Measurements from ENCODE around the gene FNDC5. TPM values are rescaled to one million over a fixed set of nuclear protein-coding genes. Genes with fewer than 3 reads are reported as not detected.

The FNDC5 gene
- total and polyA plus RNA-seq, 10 of the 15 experiments (the other 5 are each of a cell fraction or from before 2014, with no cell fraction given) = 0.01 to 0.29 (median 0.19) TPM; not detected in 4

DNA sequence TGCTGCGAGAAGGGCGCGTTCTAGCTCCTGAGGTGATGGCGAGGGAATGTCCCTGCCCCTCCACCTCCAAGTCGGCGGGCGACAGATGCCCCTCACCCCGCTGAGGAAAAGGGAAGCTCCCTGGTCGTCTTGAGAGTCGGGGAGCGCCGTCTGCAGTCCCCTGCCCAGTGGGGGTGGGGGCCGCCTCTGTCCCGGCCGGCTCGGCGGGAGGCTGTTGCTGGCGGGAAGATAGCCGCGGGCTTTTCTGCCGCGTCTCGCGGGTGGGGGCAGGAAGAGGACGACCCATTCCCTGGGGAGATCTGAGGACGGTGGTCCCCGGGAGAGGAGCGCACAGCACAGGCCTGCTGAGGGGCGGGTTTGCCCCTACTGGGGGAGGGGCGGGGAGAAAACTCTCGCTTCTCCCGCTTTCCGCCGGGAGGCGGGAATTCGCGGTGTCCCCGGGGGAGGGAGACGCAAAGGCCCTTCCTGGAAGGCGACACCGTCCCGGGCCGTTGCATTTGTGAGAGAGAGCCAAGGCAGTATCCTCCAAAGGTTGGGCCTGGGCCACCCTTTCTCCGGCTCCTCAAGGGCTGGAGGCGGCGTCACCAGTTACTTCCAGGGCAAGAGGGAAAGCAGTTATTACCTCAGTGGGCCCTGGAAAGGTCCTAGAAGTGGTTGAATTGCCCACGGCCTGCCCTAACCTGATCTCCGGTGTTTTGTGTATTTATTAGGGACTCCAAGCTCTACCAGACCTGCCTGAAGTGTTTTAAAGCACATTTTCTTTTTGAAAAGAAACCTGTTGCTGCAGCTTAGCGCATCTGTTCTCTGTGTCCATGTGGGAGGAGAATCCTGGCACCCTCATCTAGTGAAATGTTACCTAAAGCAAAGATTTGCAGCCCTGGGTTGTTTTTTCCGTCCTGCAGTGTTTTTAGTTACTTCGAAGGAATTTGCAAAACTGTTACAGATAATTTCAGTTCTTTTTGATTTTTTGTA is 52.6 kb downstream of the FNDC5 start (continued):
- TF ChIP-seq SMARCA5 (IDR thresholded peaks at IDR 0.05) (peak; percentile 78; the same call in 1 of the 2 replicates), IRF4 (IDR thresholded peaks at IDR 0.05; ENCODE audit: low read depth, low read length) (0 out of 2 replicates have a peak, but pooled peaks have one; percentile 5), POLR2AphosphoS5 (IDR thresholded peaks at IDR 0.05; ENCODE audit: low read length) (peak; percentile 49; the same call in 1 of the 2 replicates), POLR2A (IDR thresholded peaks at IDR 0.05; ENCODE audit: low read depth, low read length) (peak; percentile 3), TCF12 (IDR thresholded peaks at IDR 0.05; ENCODE audit: low read depth, low read length) (peak; percentile 28; the same call in 1 of the 2 replicates), SKIL (IDR thresholded peaks at IDR 0.05; ENCODE audit: low read depth, poor library complexity, severe bottlenecking) (no peak), NFYB (IDR thresholded peaks at IDR 0.05; ENCODE audit: insufficient read depth, low read depth, low read length) (no peak), BACH1 (IDR thresholded peaks at IDR 0.05; ENCODE audit: borderline replicate concordance) (peak; percentile 10; the same call in 1 of the 2 replicates), ZNF217 (IDR thresholded peaks at IDR 0.05) (no peak), IKZF2 (IDR thresholded peaks at IDR 0.05) (peak; percentile 11 to 44; a peak in 3 of 4 replicates), LARP7 (IDR thresholded peaks at IDR 0.05) (peak; percentile 67; the same call in 1 of the 2 replicates), YY1 (IDR thresholded peaks at IDR 0.05; ENCODE audit: low read depth, low read length) (no peak), KDM1A (IDR thresholded peaks at IDR 0.05; ENCODE audit: borderline replicate concordance) (no peak), ASH2L (IDR thresholded peaks at IDR 0.05; ENCODE audit: borderline replicate concordance, low read depth) (no peak), NR2F1 (conservative IDR thresholded peaks at IDR 0.05) (no peak), NKRF (conservative IDR thresholded peaks at IDR 0.05) (peak; percentile 37; the same call in 1 of the 2 replicates), BHLHE40 (IDR thresholded peaks at IDR 0.05; ENCODE audit: borderline replicate concordance in 1 of 2, low read depth in 2 of 2, low read length in 1 of 2) (no peak), SUZ12 (IDR thresholded peaks at IDR 0.05; ENCODE audit: unreplicated experiment) (no peak), GATAD2B (conservative IDR thresholded peaks at IDR 0.05; ENCODE audit: low read depth) (peak; percentile 47), TARDBP (IDR thresholded peaks at IDR 0.05; ENCODE audit: borderline replicate concordance) (no peak), DPF2 (IDR thresholded peaks at IDR 0.05) (peak; percentile 14; the same call in 1 of the 2 replicates)
- TF ChIP-seq, protein P1, sequence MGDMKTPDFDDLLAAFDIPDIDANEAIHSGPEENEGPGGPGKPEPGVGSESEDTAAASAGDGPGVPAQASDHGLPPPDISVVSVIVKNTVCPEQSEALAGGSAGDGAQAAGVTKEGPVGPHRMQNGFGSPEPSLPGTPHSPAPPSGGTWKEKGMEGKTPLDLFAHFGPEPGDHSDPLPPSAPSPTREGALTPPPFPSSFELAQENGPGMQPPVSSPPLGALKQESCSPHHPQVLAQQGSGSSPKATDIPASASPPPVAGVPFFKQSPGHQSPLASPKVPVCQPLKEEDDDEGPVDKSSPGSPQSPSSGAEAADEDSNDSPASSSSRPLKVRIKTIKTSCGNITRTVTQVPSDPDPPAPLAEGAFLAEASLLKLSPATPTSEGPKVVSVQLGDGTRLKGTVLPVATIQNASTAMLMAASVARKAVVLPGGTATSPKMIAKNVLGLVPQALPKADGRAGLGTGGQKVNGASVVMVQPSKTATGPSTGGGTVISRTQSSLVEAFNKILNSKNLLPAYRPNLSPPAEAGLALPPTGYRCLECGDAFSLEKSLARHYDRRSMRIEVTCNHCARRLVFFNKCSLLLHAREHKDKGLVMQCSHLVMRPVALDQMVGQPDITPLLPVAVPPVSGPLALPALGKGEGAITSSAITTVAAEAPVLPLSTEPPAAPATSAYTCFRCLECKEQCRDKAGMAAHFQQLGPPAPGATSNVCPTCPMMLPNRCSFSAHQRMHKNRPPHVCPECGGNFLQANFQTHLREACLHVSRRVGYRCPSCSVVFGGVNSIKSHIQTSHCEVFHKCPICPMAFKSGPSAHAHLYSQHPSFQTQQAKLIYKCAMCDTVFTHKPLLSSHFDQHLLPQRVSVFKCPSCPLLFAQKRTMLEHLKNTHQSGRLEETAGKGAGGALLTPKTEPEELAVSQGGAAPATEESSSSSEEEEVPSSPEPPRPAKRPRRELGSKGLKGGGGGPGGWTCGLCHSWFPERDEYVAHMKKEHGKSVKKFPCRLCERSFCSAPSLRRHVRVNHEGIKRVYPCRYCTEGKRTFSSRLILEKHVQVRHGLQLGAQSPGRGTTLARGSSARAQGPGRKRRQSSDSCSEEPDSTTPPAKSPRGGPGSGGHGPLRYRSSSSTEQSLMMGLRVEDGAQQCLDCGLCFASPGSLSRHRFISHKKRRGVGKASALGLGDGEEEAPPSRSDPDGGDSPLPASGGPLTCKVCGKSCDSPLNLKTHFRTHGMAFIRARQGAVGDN (IDR thresholded peaks at IDR 0.05) = no peak

Measured in GM12878 (cell line).